GM19043 (cell line): Measurements from ENCODE around the gene LGALS9B.
A peak's percentile ranks its signal among the peaks of the same experiment; 100 is the strongest.
"Not testable (repeated sequence)": the region's sequence is repeated elsewhere in the genome, so short reads cannot be mapped to it uniquely, and the experiment has no call there.

Experiments used
- ATAC-seq: cut with Tn5 transposase; IDR thresholded peaks from one replicate; pipeline ENCODE4 v1.9.1; 2021; ENCODE audit warnings: low read depth; ENCODE audit not compliant: unreplicated experiment

The LGALS9B gene

DNA sequence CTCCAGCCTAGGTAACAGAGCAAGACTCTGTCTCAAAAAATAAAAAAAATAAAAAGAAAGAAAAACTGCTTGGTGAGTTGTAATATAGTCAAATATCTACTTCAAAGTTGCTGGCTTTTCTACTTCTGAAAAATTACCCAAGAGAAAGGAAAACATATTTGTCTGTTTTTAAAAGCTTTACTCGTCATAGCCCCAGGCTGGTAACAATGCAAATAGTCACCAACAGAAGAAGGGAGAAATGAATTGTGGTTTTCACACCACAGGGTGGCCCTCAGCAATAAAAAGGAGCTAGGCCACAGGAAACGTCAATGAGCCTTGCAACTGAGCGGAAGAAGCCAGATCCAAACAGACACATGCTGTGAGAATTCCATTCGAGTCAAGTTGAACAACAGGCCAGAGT lies 1.8 kb upstream of the LGALS9B start:
- ATAC-seq, result not testable (repeated sequence)

DNA sequence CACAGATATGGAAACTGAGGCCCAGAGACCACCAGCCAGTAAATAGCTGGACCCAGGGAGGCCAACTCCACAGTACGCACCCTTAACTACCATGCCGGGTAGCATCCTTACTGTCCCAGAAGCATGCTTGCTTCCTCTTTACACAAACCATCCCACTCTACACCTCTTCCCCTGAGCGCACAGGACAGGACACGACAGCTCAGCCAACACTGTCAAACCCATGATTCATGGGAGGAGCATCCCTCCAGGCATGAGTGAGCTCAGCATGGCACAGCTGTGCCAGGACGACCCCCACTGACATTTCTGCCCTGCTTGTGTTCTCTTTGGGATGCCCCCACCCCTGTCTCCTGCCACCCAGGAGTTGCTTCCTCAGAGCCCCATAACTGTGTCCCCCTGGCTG lies 340 bp downstream of the LGALS9B start:
- ATAC-seq, result not testable (repeated sequence)

DNA sequence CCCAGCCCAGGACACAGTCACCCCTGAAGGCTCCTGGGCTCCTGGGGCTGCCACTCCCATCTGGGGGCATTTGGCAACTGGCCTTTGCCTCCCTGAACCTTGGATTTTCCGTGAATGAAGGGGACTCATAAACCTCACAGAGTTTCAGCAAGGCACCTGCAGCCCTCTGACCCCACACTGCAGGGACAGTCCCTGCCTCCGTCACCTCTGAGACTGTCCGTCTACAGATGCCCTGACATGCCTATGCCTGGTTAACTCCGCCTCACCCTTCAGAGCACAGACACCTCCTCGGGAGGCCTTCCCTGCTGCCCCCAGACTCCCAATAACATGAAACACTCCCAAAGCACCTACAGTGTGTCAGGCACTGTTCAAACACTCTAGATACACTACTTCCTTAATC lies 786 bp downstream of the LGALS9B start:
- not testable (repeated sequence) for ATAC-seq

DNA sequence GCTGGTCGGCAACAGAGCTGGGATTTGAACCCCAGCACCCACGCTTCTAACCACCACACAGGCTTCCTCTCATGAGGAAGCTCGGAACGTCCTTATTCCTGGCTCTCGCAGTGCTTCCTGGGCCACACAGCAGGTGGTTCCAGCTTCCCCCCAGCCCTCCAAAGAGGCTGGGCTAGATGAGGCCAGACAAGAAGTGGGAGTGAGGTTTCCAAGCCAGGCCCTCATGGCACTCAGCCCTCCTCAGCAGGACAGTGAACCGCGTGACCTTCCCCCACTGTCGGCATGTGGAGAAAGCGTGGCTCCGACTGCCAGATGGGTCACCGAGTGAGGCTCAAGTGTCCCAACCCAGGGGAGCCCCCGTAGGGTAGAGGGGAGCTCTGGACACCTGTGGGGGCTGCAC lies 1.8 kb downstream of the LGALS9B start:
- ATAC-seq, result not testable (repeated sequence)

DNA sequence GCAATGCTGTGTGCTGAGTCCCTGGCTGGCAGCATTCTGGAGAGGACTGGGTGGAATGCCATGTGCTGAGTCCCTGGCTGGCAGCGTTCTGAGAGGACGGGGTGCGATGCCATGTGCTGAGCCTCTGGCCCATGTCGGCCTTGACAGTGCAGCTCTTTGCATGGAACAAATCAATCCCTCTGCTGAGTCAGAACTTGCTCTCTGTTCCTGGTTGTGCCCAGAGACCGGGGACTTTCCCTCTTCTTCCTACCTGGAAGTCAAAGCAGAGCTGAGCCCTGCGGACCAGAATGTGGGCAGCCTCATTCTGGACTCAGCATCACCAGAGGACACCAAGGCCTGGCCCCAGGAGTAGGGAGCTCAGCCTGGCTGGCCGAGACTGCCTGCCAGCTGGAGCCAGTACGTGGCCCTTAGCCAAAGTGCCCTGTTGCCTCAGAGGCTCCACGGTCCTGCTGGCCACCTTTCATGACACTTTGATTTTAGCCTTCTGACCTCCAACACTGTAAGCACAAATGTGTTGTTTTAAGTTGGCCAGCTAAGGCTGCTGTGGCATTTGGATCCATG lies 2.4 kb downstream of the LGALS9B start:
- not testable (repeated sequence) for ATAC-seq

DNA sequence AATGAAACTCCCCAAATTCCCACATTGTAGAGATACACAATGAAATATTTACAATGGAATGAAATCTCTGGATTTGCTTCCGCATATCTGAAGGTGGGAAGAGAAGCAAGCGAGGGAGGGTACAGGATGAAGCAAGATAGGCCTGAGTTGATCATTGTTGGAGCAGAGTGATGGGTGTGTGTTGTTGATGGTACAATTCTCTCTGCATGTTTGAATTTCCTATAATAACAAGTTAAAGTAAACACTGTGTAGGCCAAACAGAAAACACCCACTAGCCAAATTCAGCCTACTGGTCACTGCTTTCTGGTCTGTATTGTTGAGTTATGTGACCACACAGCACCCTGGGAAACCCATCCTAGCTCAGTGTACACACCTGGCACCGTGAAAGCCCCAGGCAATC lies 5.2 kb downstream of the LGALS9B start:
- ATAC-seq, result not testable (repeated sequence)

DNA sequence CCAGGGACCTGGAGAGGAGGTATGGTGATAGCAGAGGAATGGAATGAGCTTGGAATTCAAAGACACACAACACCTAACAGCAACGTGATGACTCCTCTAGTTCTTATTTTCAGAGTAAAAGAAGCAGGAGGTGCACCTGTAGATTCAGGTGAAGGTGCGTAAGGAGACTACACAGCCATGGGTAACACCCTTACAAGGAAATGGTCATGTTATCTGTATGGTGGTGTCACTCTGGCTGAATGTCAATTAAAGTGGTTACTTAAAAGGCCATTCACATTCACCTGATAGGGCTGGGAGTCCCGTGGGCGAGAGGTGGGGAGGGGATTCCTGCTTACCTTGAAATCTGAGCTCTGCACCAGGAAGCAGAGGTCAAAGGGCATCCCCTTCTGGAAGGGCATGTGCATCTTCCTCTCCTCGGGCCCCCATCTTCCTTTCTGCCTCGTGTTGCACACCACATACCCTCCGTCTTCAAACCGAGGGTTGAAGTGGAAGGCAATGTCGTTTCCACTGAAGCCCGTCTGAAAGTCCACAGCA lies 9.4 kb downstream of the LGALS9B start:
- ATAC-seq, result not testable (repeated sequence)

DNA sequence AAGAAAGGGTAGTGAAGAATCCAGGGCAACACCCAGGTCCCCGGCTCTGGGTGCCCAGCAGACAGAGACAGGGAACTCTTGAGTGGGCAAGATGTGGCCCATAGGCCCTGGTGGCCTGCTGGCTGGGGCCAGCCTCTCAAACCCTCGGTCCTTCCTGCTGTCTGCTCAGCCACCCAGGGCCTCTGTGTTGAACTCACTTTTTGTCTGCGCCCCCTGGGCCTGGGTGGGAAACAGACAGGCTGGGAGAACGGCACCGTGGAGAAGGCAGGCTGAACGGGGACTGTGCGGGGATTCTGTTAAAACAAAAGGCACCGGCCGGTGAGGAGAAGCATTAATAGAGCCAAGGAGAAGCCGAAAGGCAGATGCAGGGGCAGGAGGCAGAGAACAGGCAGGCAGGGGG lies 12.2 kb downstream of the LGALS9B start:
- ATAC-seq, result not testable (repeated sequence)

DNA sequence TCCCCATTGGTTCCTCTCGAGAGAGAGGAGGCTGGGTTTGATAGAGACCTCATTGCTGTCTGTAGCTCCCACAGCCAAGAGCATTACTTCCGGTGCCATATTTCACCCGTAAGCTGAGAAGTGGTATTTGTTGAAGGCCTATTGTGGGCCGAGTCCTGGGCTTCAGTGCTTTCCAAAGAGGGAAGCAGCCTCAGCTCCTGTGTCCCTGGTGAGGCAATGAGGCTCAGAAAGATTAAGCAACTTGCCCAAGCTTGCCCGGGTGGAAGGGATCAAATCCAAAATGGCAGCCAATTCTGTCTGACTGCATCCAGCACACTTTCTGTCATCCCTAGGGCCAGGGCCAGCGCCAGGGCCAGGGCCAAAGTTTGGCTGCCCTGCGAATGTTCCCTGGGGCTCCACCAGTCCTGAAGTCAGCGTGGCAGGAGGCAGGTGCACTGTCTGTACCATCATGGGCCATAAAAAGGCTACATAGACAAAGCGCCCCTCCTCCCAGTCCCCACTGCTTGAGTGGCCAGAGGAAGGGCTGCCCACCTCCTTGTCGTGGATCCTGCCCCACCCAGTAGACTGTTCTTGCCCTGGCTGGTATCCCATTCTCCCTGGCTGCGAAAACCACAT lies 13.4 kb downstream of the LGALS9B start:
- not testable (repeated sequence) for ATAC-seq

DNA sequence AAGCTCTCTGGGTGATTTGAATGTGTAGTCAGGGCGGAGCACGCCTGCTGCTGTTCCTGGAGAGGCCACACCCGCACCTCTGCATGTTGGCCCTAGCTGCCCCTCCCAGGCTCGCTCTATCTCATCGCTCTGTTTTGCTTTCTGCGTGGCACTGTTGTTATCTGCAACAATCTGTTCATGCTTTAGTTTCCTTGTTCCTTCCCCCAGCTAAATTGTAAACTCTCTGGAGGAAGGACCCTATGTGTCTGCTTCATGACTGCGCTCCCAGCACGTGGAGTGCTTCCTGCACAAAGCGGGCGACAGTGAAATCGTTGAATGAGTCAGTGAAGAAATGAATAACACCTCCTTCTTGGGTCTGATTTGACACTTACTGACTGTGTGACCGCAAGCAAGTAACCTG lies 16.5 kb downstream of the LGALS9B start:
- ATAC-seq, result peak; percentile 61

DNA sequence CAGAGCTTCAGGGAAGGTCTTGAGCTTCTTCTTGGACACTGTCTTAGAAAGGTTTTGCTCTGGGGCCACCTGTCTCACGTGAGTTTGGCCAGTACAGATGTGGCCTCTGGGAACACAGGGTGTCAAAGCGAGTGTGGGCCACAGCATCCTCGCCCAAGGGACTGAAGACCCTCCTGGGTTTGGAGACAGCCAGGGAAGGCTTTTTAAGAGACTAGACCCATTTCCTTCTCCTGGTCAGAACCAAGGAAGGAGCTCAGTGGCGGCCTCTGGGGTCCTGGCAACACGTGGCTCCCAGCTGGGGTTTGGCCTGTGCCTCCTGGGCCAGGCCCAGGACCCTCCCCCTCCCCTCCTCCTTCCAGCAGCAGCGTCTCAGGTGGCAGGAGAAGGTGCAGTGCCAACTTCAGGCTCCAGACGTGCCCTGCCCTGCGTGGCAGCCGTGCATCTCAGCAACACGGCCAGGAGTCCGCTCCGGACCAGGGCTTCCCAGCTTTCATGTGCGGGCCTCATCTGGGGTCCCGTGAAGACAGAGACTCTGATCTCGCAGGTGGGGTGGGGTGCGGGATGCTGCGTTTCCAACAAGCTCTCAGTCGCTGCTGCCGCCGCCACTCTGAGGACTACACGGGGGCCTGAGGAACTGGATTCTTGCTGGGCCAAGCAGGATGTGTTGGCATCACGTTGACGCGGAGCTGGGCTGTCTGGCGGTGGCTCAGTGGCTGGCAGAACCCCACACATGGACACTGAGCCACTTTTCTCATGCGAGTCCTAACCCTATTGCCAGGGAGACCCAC lies 19.6 kb downstream of the LGALS9B start:
- not testable (repeated sequence) for ATAC-seq

DNA sequence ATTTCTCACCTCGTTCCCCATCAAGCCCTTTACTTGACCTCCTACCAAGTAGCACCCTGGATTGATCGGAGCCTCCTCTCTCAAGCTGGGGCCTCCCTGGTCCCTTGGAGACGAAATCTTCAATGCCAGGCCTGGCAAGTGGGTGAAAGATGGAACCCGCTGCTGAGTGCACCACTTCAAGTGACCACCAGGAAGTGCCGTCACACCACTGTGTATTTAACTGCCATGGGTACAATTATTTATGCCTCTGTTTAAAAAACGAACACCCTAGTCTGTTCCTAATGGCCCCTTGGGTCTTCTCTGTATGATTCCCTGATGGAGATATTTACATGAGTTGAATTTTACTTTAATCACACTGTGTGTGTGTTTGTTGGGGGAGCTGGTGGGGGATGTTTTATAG lies 20.4 kb downstream of the LGALS9B start:
- ATAC-seq, result not testable (repeated sequence)

DNA sequence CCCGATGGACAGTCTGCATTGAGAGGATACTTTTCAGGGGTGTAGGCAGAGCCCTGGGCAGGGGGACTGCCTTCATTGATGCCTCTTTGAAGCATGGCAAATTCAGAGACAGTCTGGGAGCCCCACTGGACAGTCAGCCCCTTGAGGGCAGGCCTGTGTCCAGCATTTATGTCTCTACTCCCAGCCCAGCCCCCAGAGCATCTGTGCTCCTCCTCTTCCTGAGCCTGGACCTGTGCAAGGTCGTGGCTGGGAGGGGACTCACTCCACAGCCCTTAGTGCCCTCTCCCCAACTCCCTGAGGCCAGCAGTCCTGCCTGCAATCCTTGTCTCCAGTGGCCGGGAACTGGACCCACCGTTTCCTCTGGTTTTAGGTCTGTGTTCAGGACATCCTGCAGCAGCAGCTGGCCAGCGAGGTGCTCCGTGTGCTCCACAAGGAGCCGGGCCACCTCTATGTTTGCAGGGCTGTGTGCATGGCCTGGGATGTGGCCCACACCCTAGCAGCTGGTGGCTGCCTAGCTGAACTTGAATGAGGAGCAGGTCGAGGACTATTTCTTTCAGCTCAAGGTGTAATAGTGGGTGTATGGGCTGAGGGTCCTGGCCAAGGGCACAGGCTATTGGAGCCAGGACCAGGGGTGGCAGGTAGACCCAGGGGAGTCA lies 22.6 kb downstream of the LGALS9B start:
- not testable (repeated sequence) for ATAC-seq

DNA sequence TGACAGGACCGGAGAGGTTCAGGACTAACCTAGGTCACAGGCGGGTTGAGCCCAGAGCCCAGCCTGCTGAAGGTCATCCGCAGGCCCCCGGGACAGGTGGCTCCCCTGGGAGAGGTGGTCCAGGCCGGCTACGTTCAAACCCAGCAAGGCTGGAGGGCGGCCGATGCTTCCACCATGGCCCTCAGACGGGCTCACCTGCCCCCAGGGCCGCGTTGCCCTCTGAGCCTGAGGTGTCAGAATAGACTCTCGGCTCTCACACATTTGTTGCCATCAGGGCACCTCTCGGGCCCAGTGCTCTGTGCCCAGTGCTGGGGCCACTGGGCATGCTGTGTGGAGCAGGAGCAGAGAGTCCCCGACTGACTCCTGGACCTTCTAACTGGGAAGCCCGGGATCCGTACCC lies 23.2 kb downstream of the LGALS9B start:
- not testable (repeated sequence) for ATAC-seq

DNA sequence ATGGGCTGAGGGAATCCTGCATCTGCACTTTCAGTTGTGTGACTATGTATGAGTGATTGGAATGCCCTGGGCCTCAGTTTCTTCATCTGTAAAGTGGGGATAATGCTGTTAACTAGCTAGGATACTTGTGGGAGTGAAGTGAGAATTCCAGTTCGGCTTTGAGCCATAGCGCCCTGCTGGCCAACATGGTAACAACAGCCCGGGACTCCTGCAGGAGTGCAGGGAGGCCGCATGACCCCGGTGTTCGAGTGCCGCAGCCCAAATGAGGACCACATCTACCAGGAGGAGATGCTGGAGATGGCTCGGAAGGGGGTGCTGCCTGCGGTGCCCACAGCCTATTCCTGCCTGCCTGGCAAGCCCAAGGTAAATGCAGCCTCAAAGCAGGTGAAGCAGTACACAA lies 23.7 kb downstream of the LGALS9B start:
- not testable (repeated sequence) for ATAC-seq

DNA sequence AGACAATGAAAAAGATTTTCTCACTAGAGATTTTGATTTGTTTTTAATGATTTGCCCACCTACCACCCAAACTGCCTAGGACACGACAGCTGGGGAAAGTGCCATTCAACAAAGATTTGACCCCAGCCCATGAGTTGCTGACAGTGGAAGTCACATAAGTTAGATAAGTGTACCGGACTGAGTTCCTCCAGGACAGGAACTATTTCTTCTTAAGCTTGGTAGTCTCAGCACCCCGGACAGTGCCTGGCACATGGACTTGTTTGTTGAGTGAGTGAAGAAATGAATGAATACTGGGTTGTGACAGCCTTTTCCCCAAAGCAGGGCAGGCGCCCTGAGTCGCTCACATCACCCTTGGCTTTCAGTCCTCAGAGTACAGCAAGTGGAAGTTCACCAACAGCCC lies 26.7 kb downstream of the LGALS9B start:
- ATAC-seq, result not testable (repeated sequence)

DNA sequence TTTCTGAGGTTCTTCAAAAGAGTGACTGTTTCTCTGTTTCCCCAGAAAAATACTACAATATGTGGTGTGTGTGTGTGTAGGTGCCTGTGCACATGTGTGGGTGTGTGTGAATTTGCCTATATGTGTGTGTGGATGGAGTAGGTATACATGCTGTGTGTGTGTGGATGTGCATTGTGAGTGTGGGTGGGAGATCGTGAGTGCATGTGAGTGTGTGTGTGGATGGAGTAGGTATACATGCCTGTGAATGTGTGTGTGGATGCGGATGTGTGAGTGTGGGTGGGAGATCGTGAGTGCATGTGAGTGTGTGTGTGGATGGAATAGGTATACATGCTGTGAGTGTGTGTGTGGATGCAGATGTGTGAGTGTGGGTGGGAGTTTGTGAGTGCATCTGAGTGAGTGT lies 32.2 kb downstream of the LGALS9B start:
- ATAC-seq, result not testable (repeated sequence)

DNA sequence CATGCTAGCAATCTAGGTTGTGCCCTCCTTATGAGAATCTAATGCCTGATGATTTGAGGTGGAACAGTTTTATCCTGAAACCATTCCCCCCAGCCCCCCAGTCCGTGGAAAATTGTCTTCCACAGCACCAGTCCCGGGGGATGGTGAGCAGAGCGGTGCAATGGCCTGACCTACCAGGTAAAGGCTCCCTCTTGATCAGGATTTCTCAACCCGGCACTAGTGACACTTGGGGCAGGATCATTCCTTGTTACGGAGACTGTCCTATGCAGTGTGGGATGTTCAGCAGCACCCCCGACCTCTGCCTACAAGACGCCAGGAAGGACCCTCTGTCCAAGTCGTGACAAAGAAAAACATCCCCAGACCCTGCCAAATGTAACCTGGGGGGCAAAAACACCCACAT lies 34.0 kb downstream of the LGALS9B start:
- ATAC-seq, result not testable (repeated sequence)

DNA sequence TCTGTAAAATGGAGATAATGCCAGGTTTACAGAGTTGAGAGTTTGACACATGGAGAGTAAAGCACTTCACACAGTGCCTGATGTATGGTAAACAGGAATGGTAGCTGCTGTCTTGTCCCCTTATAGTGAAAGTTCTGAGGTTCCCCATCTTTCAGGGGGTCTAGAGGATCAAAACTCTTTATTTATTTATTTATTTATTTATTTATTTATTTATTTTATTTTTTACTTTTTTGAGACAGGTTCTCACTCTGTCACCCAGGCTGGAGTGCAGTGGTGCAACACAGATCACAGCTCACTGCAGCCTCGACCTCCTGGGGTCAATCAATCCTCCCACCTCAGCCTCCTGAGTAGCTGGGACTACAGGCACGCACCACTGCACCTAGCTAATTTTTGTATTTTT lies 40.1 kb downstream of the LGALS9B start:
- ATAC-seq, result not testable (repeated sequence)

DNA sequence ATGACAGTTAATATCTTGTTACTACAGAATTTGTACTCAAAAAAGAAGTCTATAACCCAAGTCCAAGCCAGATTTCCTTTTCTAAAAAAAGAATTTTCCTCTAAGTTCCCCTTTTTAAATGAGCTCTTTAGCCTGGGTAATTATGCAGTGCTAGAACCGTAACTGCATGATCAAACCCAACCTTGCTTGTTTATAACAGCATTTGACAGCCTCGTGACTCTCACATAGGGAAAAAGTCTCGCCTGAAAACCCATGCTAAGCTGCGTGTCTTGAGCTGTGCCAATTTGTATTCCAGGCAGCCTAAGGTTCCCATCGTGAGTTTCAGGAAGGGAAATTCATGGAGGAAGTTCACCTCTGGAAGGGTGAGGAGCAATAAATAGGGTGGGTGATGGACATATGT lies 44.5 kb downstream of the LGALS9B start:
- ATAC-seq, result not testable (repeated sequence)

DNA sequence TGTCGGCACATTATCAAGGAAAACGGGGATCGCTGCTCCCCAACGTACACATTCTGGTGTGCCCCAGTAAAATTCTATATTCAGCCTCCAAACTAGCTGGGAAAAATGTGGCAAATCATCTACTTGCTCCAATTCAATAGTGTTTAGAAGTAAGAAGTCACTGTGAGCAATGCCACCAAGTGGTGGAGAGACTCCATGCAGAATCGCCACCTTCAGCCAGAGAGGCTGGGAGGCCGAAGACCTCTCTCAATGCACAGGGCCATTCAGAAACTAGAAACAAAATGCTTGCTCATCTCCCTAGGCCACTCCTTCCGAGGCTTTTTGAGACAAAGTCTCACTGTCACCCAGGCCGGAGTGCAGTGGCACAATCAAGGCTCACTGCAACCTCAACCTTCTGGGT lies 48.5 kb downstream of the LGALS9B start:
- not testable (repeated sequence) for ATAC-seq
